ENCODE results near the gene ATPAF1. TPM values are rescaled to one million over a fixed set of nuclear protein-coding genes. Genes with fewer than 3 reads are reported as not detected.

The ATPAF1 gene
- total and polyA plus RNA-seq, 9 of the 15 experiments (the other 6 are each of a cell fraction or from before 2014, with no cell fraction given): 6.3 to 56.2 (median 27.4) TPM

GRCh38 chr1:46645815-46646214 lies 22.3 kb downstream of the ATPAF1 start:
- no peak overlapping the region for H3K4me2 ChIP-seq (ENCODE audit: insufficient read depth, low read length)
- in situ Hi-C loops (cut with MboI): no loop called here
- peaks cover 0 to 10% of the 10 kb centered on the region in 2 experiments; a peak in 3 of 5 replicates for H3K4me1 ChIP-seq (replicated peaks in 1 of 2; ENCODE audit: control insufficient read depth in 2 of 2, insufficient read depth in 2 of 2, low read length in 2 of 2)
- H3K9me3 ChIP-seq (replicated peaks; ENCODE audit: control insufficient read depth, insufficient read depth, low read depth, low read length): no peaks in the 10 kb centered on the region
- H3K36me3 ChIP-seq (ENCODE audit: control insufficient read depth, insufficient read depth, low read length): peaks cover 5% of the 10 kb centered on the region
- no peak overlapping the region for H2AFZ ChIP-seq (ENCODE audit: low read depth, low read length)
- intact Hi-C loops (cut with micrococcal nuclease): no loop called here
- no TSS peak for BruUV-seq (replicated peaks)
- H4K20me1 ChIP-seq (replicated peaks; ENCODE audit: control insufficient read depth, insufficient read depth, low read length): no peaks in the 10 kb centered on the region
- no peak overlapping the region for H3K4me3 ChIP-seq
- H3K27ac ChIP-seq (ENCODE audit: extremely low read depth, low read depth, low read length): no peak overlapping the region
- ChIA-PET POLR2A (interaction anchor here (1.0 to 1.4 kb wide), 2 partner anchors 11 to 22 kb away, joined by 3 read pairs; no protein-coding TSS in a partner anchor), CTCF (ENCODE audit: low intra/inter-chr PET ratio) (no interaction called here)
- no peaks in the 10 kb centered on the region for H3K9me1 ChIP-seq (ENCODE audit: control insufficient read depth, insufficient read depth, low read length)
- FAIRE-seq: no peak
- ATAC-seq: no peak
- WGBS (ENCODE audit: insufficient coverage, low coverage, missing lambda C conversion rate): 67% methylated on average over 4 of the region's 4 CpGs
- TF ChIP-seq ZFX (CRISPR knock-in tag; IDR thresholded peaks at IDR 0.05): no peak
- peak; percentile 71 for TF ChIP-seq ZNF121 (CRISPR knock-in tag; conservative IDR thresholded peaks at IDR 0.05)
- TF ChIP-seq ZNF75A (CRISPR knock-in tag; IDR thresholded peaks at IDR 0.05): no peak
- TF ChIP-seq FOXA3 (CRISPR knock-in tag; conservative IDR thresholded peaks at IDR 0.05 in 1 of 2, IDR thresholded peaks at IDR 0.05 in 1 of 2): no peak
- no peak overlapping the region for H3K9ac ChIP-seq (ENCODE audit: insufficient read depth in 1 of 2, low read depth in 2 of 2, low read length in 2 of 2)
- DNase-seq (ENCODE audit: extremely low read depth in 1 of 4, low spot score in 3 of 4): no peak
- H3K27me3 ChIP-seq (ENCODE audit: control insufficient read depth in 2 of 2, insufficient read depth in 2 of 2, low read length in 2 of 2): no peaks in the 10 kb centered on the region
- no peaks in the 10 kb centered on the region for H3K79me2 ChIP-seq (ENCODE audit: control insufficient read depth, insufficient read depth, low read length)

DNA sequence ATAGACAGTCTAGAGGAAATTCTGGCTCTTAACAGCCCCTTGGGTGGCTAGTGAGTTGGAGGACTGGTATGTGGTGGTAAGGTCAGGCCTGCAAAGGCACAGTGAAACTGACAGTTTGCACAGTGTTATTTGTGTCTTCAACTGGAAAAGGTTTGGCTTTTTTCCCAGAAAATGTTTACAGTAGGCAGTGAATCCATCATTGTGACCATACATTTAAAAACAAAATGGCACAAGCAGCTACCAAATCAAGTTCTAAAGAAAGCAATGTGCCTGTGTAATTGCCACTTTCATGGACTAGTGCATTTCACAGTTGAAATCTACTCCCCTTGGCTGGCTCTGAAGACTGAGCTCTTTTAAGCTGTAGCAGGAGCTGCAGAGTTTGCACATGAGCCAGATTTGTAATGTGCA lies 24.8 kb downstream of the ATPAF1 start:
- intact Hi-C loops (cut with micrococcal nuclease) (no loop called here), in situ Hi-C loops (cut with MboI) (no loop called here)
- no peaks in the 10 kb centered on the region for H3K27me3 ChIP-seq (ENCODE audit: control insufficient read depth in 2 of 2, insufficient read depth in 2 of 2, low read length in 2 of 2)
- FAIRE-seq (peak; percentile 11), DNase-seq (ENCODE audit: extremely low read depth in 1 of 4, low spot score in 3 of 4) (no peak), ATAC-seq (peak; percentile 51)
- no peak overlapping the region for H3K4me3 ChIP-seq
- H3K9ac ChIP-seq (ENCODE audit: insufficient read depth in 1 of 2, low read depth in 2 of 2, low read length in 2 of 2): no peak overlapping the region
- H3K36me3 ChIP-seq (ENCODE audit: control insufficient read depth, insufficient read depth, low read length): no peaks in the 10 kb centered on the region; the same call in 1 of the 3 replicates
- H3K9me3 ChIP-seq (replicated peaks; ENCODE audit: control insufficient read depth, insufficient read depth, low read depth, low read length): no peaks in the 10 kb centered on the region
- ChIA-PET CTCF (ENCODE audit: low intra/inter-chr PET ratio) (no interaction called here), POLR2A (interaction anchor here (0.9 to 2.8 kb wide), 7 partner anchors 9 to 26 kb away, joined by 3 to 23 read pairs (median 3); no protein-coding TSS in a partner anchor)
- no peaks in the 10 kb centered on the region for H4K20me1 ChIP-seq (replicated peaks; ENCODE audit: control insufficient read depth, insufficient read depth, low read length)
- no peak overlapping the region for H2AFZ ChIP-seq (ENCODE audit: low read depth, low read length)
- no peaks in the 10 kb centered on the region for H3K79me2 ChIP-seq (ENCODE audit: control insufficient read depth, insufficient read depth, low read length)
- H3K9me1 ChIP-seq (ENCODE audit: control insufficient read depth, insufficient read depth, low read length): no peaks in the 10 kb centered on the region
- no peak overlapping the region for H3K27ac ChIP-seq (ENCODE audit: extremely low read depth, low read depth, low read length)
- peaks cover 0 to 10% of the 10 kb centered on the region in 2 experiments; a peak in 3 of 5 replicates for H3K4me1 ChIP-seq (replicated peaks in 1 of 2; ENCODE audit: control insufficient read depth in 2 of 2, insufficient read depth in 2 of 2, low read length in 2 of 2)
- no peak overlapping the region for H3K4me2 ChIP-seq (ENCODE audit: insufficient read depth, low read length)
- no TSS peak for BruUV-seq (replicated peaks)
- TF ChIP-seq PHTF2 (CRISPR knock-in tag; IDR thresholded peaks at IDR 0.05) (no peak), BHLHE40 (IDR thresholded peaks at IDR 0.05; ENCODE audit: low read length) (no peak), KDM4B (IDR thresholded peaks at IDR 0.05; ENCODE audit: borderline replicate concordance in 2 of 2, low read depth in 1 of 2) (no peak), ZNF764 (CRISPR knock-in tag; IDR thresholded peaks at IDR 0.05; ENCODE audit: low read depth) (no peak), PBX2 (CRISPR knock-in tag; IDR thresholded peaks at IDR 0.05; ENCODE audit: low read depth) (no peak), PBX2 (tag; conservative IDR thresholded peaks at IDR 0.05; ENCODE audit: low read depth) (peak; percentile 91), ZNF41 (CRISPR knock-in tag; conservative IDR thresholded peaks at IDR 0.05) (no peak), FOXA3 (CRISPR knock-in tag; conservative IDR thresholded peaks at IDR 0.05 in 1 of 2, IDR thresholded peaks at IDR 0.05 in 1 of 2) (peak in 1 of 2 experiments; percentile 29; a peak in 1 of 4 replicates), PKNOX1 (IDR thresholded peaks at IDR 0.05) (peak; percentile 42; the same call in 1 of the 2 replicates)

Measured in K562 (cell line).